Neuronal stem cell (in vitro differentiated cells): Measurements from ENCODE around the gene VCL.

Experiments
- DNase-seq: peaks from one replicate; pipeline ENCODE4 v3.0.0-alpha.2; 2013; ENCODE audit warnings: low spot score
- H2AFZ ChIP-seq: one replicate; pipeline ENCODE4 v1.6.1; 2013; ENCODE audit warnings: mild to moderate bottlenecking, low read length, inconsistent platforms
- H2AK5ac ChIP-seq: 2 replicates; pipeline ENCODE4 v1.6.1; 2013; ENCODE audit warnings: low read depth, mild to moderate bottlenecking, inconsistent platforms, low read length, moderate library complexity, mixed read lengths
- H2BK120ac ChIP-seq: 2 replicates; pipeline ENCODE4 v1.6.1; 2013; ENCODE audit warnings: low read depth, mild to moderate bottlenecking, inconsistent platforms, low read length, moderate library complexity, mixed read lengths
- H2BK12ac ChIP-seq: one replicate; pipeline ENCODE4 v1.6.1; 2013; ENCODE audit warnings: low read length, inconsistent platforms
- H2BK15ac ChIP-seq: 2 replicates; pipeline ENCODE4 v1.6.1; 2013; ENCODE audit warnings: mild to moderate bottlenecking, low read length, inconsistent platforms, mixed read lengths
- H2BK5ac ChIP-seq: one replicate; pipeline ENCODE4 v1.6.1; 2013; ENCODE audit warnings: inconsistent platforms, mild to moderate bottlenecking, low read length, moderate library complexity
- H3K14ac ChIP-seq: one replicate; pipeline ENCODE4 v1.6.1; 2013; ENCODE audit warnings: low read length, inconsistent platforms
- H3K18ac ChIP-seq: 2 replicates; pipeline ENCODE4 v1.6.1; 2013; ENCODE audit warnings: low read length, inconsistent platforms
- H3K23ac ChIP-seq: 2 replicates; pipeline ENCODE4 v1.6.1; 2013; ENCODE audit warnings: low read depth, mild to moderate bottlenecking, mixed read lengths, low read length, inconsistent platforms; ENCODE audit not compliant: poor library complexity
- H3K27ac ChIP-seq: replicated peaks from 3 replicates; pipeline ENCODE4 v1.5.1; 2013; ENCODE audit warnings: low read length, inconsistent platforms
- H3K27me3 ChIP-seq, 3 experiments: 2 replicates each; pipeline ENCODE4 v1.6.1; 2013; ENCODE audit warnings: low read length in 3 of 3, mild to moderate bottlenecking in 2 of 3, inconsistent platforms in 1 of 3, low read depth in 1 of 3, mixed read lengths in 1 of 3, moderate library complexity in 1 of 3; ENCODE audit not compliant: control insufficient read depth in 3 of 3, insufficient read depth in 3 of 3
- H3K36me3 ChIP-seq, 2 donors: replicated peaks in 1 of 2; 2 replicates each; pipeline ENCODE4 v1.6.1; 2013; ENCODE audit warnings: low read length in 2 of 2; ENCODE audit not compliant: control insufficient read depth in 2 of 2, insufficient read depth in 2 of 2
- H3K4ac ChIP-seq: 2 replicates; pipeline ENCODE4 v1.6.1; 2013; ENCODE audit warnings: inconsistent platforms, mild to moderate bottlenecking, low read length, moderate library complexity
- H3K4me1 ChIP-seq, 2 donors: 1 replicate in 1 of 2; 2 replicates in 1 of 2; pipeline ENCODE4 v1.6.1; 2013; ENCODE audit warnings: low read length in 2 of 2, low read depth in 1 of 2; ENCODE audit not compliant: control insufficient read depth in 2 of 2, insufficient read depth in 1 of 2
- H3K4me2 ChIP-seq: one replicate; pipeline ENCODE4 v1.6.1; 2013; ENCODE audit warnings: mild to moderate bottlenecking, low read length, inconsistent platforms; ENCODE audit not compliant: insufficient read depth, poor library complexity, severe bottlenecking
- H3K4me3 ChIP-seq, 2 donors: 2 replicates each; pipeline ENCODE4 v1.5.1; 2013; ENCODE audit warnings: low read length in 2 of 2, mild to moderate bottlenecking in 2 of 2, inconsistent platforms in 1 of 2, moderate library complexity in 1 of 2
- H3K79me1 ChIP-seq: one replicate; pipeline ENCODE4 v1.6.1; 2013; ENCODE audit warnings: low read depth, mild to moderate bottlenecking, inconsistent platforms, low read length, moderate library complexity
- H3K9ac ChIP-seq: one replicate; pipeline ENCODE4 v1.6.1; 2013; ENCODE audit warnings: mild to moderate bottlenecking, low read depth, low read length, inconsistent platforms; ENCODE audit not compliant: poor library complexity
- H3K9me3 ChIP-seq, 2 donors: replicated peaks in 1 of 2; 2 replicates each; pipeline versions ENCODE3 to v1.6.1; 2013; ENCODE audit warnings: low read length in 2 of 2, mild to moderate bottlenecking in 2 of 2, inconsistent platforms in 1 of 2, low read depth in 1 of 2, mixed read lengths in 1 of 2, moderate library complexity in 1 of 2; ENCODE audit not compliant: control insufficient read depth in 2 of 2, insufficient read depth in 1 of 2
- H4K8ac ChIP-seq: one replicate; pipeline ENCODE4 v1.6.1; 2013; ENCODE audit warnings: low read depth, mild to moderate bottlenecking, inconsistent platforms, low read length, moderate library complexity
- H4K91ac ChIP-seq: one replicate; pipeline ENCODE4 v1.6.1; 2013; ENCODE audit warnings: low read length, low read depth, mild to moderate bottlenecking, inconsistent platforms; ENCODE audit not compliant: poor library complexity
- WGBS, 2 donors: extraction: QIAGEN DNeasy Blood & Tissue Kit; methylation state at CpG; one replicate each; pipeline ENCODE4 v1.1.7; 2013; ENCODE audit warnings: missing lambda C conversion rate in 2 of 2, mixed read lengths in 1 of 2; ENCODE audit not compliant: insufficient read length in 2 of 2, insufficient replicate concordance in 1 of 2; ENCODE audit errors: extremely low coverage in 2 of 2; 5-methylcytosine and 5-hydroxymethylcytosine counted together

VCL gene

GRCh38 chr10:73997461-73997786 is 492 bp upstream of the VCL start:
- no peaks in the 10 kb centered on the region for H3K27me3 ChIP-seq
- H3K4me2 ChIP-seq = peak overlapping the region; percentile 34
- H4K91ac ChIP-seq = no peak overlapping the region
- H2BK12ac ChIP-seq = no peak overlapping the region
- peak overlapping the region; percentile 88 for H2AFZ ChIP-seq
- H2BK120ac ChIP-seq = no peak overlapping the region
- H3K4me3 ChIP-seq = peak overlapping the region; percentile 83 to 98
- no peak overlapping the region for H3K9ac ChIP-seq
- peaks cover 4 to 5% of the 10 kb centered on the region in 2 donors for H3K4me1 ChIP-seq
- H3K79me1 ChIP-seq = no peaks in the 10 kb centered on the region
- H3K18ac ChIP-seq = peak overlapping the region; percentile 2
- H3K9me3 ChIP-seq = no peaks in the 10 kb centered on the region
- no peak overlapping the region for H3K4ac ChIP-seq
- no peak overlapping the region for H3K23ac ChIP-seq
- DNase-seq = no peak
- no peak overlapping the region for H2BK5ac ChIP-seq
- peak overlapping the region; percentile 80 for H3K27ac ChIP-seq
- H2BK15ac ChIP-seq = no peak overlapping the region
- peaks cover 2 to 26% of the 10 kb centered on the region in 2 donors for H3K36me3 ChIP-seq
- WGBS, 2 donors = no CpG with 5 or more reads among the region's 11 CpGs
- H3K14ac ChIP-seq = no peak overlapping the region
- no peak overlapping the region for H2AK5ac ChIP-seq
- no peak overlapping the region for H4K8ac ChIP-seq

GRCh38 chr10:73998623-73998928 is 660 bp downstream of the VCL start:
- no CpG with 5 or more reads among the region's 21 CpGs for WGBS, 2 donors
- Histone ChIP-seq H2BK15ac (no peak overlapping the region), H3K4ac (no peak overlapping the region), H3K9me3 (no peaks in the 10 kb centered on the region), H3K79me1 (no peaks in the 10 kb centered on the region), H2BK120ac (peak overlapping the region; percentile 57), H2AFZ (peak overlapping the region; percentile 89), H4K91ac (no peak overlapping the region), H3K4me2 (peak overlapping the region; percentile 95), H3K9ac (peak overlapping the region; percentile 100), H2BK12ac (peak overlapping the region; percentile 50), H3K4me1 (peaks cover 2 to 5% of the 10 kb centered on the region in 2 donors), H3K23ac (peak overlapping the region; percentile 99), H3K18ac (peak overlapping the region; percentile 98), H3K27ac (peak overlapping the region; percentile 93), H4K8ac (no peak overlapping the region), H3K14ac (peak overlapping the region; percentile 98), H2BK5ac (peak overlapping the region; percentile 98), H2AK5ac (peak overlapping the region; percentile 90), H3K4me3 (peak overlapping the region; percentile 98 to 100), H3K27me3 (no peaks in the 10 kb centered on the region), H3K36me3 (peaks cover 2 to 32% of the 10 kb centered on the region in 2 donors)
- DNase-seq = no peak

- H3K27ac ChIP-seq = peak overlapping the region; percentile 59
- H3K27me3 ChIP-seq = no peaks in the 10 kb centered on the region
- H3K4ac ChIP-seq = no peak overlapping the region
- H3K4me2 ChIP-seq = peak overlapping the region; percentile 95
- H3K4me1 ChIP-seq = peaks cover 2 to 5% of the 10 kb centered on the region in 2 donors
- peaks cover 2 to 38% of the 10 kb centered on the region in 2 donors for H3K36me3 ChIP-seq
- H3K4me3 ChIP-seq = peak overlapping the region; percentile 98 to 100
- peak overlapping the region; percentile 57 for H2BK120ac ChIP-seq
- peak overlapping the region; percentile 62 for H3K18ac ChIP-seq
- no peaks in the 10 kb centered on the region for H3K9me3 ChIP-seq
- no peak overlapping the region for H2BK15ac ChIP-seq
- no peak overlapping the region for H4K8ac ChIP-seq
- H3K79me1 ChIP-seq = no peaks in the 10 kb centered on the region
- H2BK5ac ChIP-seq = peak overlapping the region; percentile 98
- WGBS, 2 donors = no CpG with 5 or more reads among the region's 14 CpGs
- peak; percentile 59 for DNase-seq
- H4K91ac ChIP-seq = no peak overlapping the region
- no peak overlapping the region for H2BK12ac ChIP-seq
- H3K14ac ChIP-seq = no peak overlapping the region
- peak overlapping the region; percentile 90 for H2AK5ac ChIP-seq
- H3K23ac ChIP-seq = peak overlapping the region; percentile 99
- H2AFZ ChIP-seq = peak overlapping the region; percentile 89
- H3K9ac ChIP-seq = peak overlapping the region; percentile 100
Measured at GRCh38 chr10:73998929-73999691, 1.2 kb downstream of the VCL start.

- no peak overlapping the region for H3K9ac ChIP-seq
- no peak overlapping the region for H3K14ac ChIP-seq
- no peak overlapping the region for H4K8ac ChIP-seq
- H2AK5ac ChIP-seq = no peak overlapping the region
- peak overlapping the region; percentile 89 for H2AFZ ChIP-seq
- H4K91ac ChIP-seq = no peak overlapping the region
- peak overlapping the region; percentile 59 for H3K27ac ChIP-seq
- peaks cover 4 to 44% of the 10 kb centered on the region in 2 donors for H3K36me3 ChIP-seq
- H3K4me1 ChIP-seq = peaks cover 2 to 5% of the 10 kb centered on the region in 2 donors
- no peak overlapping the region for H3K23ac ChIP-seq
- no CpG with 5 or more reads among the region's 1 CpG for WGBS, 2 donors
- H3K9me3 ChIP-seq = no peaks in the 10 kb centered on the region
- H2BK15ac ChIP-seq = no peak overlapping the region
- H3K18ac ChIP-seq = no peak overlapping the region
- no peak overlapping the region for H3K4ac ChIP-seq
- no peak overlapping the region for H2BK120ac ChIP-seq
- H3K4me2 ChIP-seq = peak overlapping the region; percentile 95
- H2BK12ac ChIP-seq = no peak overlapping the region
- peak overlapping the region; percentile 98 to 100 for H3K4me3 ChIP-seq
- no peaks in the 10 kb centered on the region for H3K27me3 ChIP-seq
- DNase-seq = no peak
- H2BK5ac ChIP-seq = no peak overlapping the region
- H3K79me1 ChIP-seq = no peaks in the 10 kb centered on the region
Measured at GRCh38 chr10:73999703-74000102, 1.8 kb downstream of the VCL start.
